HG02938 (cell line): ENCODE data around the gene TBC1D20.

Experiments used
- ATAC-seq: cut with Tn5 transposase; IDR thresholded peaks from one replicate; pipeline ENCODE4 v1.9.1; 2021; ENCODE audit warnings: mild to moderate bottlenecking, moderate library complexity; ENCODE audit not compliant: unreplicated experiment

The TBC1D20 gene

GRCh38 chr20:440148-440547, 22.2 kb downstream of the TBC1D20 start:
- ATAC-seq, result no peak

- no peak for ATAC-seq
Observed at GRCh38 chr20:438571-439469, 23.5 kb downstream of the TBC1D20 start.

- no peak for ATAC-seq
Observed at GRCh38 chr20:437787-438486, 24.4 kb downstream of the TBC1D20 start.

- ATAC-seq, result no peak
Observed at GRCh38 chr20:436476-436875, 25.9 kb downstream of the TBC1D20 start.

GRCh38 chr20:435558-435957, 26.8 kb downstream of the TBC1D20 start:
- ATAC-seq, result no peak

GRCh38 chr20:434661-435419, 27.5 kb downstream of the TBC1D20 start:
- ATAC-seq, result no peak

GRCh38 chr20:434221-434620, 28.1 kb downstream of the TBC1D20 start:
- ATAC-seq, result no peak

GRCh38 chr20:433300-433975, 28.9 kb downstream of the TBC1D20 start:
- peak; percentile 60 for ATAC-seq

- ATAC-seq, result no peak
Observed at GRCh38 chr20:432677-433299, 29.5 kb downstream of the TBC1D20 start.

GRCh38 chr20:432208-432607, 30.1 kb downstream of the TBC1D20 start:
- no peak for ATAC-seq

GRCh38 chr20:431012-431904, 31.1 kb downstream of the TBC1D20 start:
- ATAC-seq, result no peak

GRCh38 chr20:430091-430999, 32.0 kb downstream of the TBC1D20 start:
- ATAC-seq, result no peak

GRCh38 chr20:428658-429200, 33.6 kb downstream of the TBC1D20 start:
- no peak for ATAC-seq

GRCh38 chr20:427849-428657, 34.3 kb downstream of the TBC1D20 start:
- ATAC-seq, result no peak

GRCh38 chr20:427401-427800, 34.9 kb downstream of the TBC1D20 start:
- ATAC-seq, result no peak

GRCh38 chr20:426566-426965, 35.8 kb downstream of the TBC1D20 start:
- no peak for ATAC-seq

GRCh38 chr20:421685-422250, 40.6 kb downstream of the TBC1D20 start:
- ATAC-seq, result no peak
